Transverse colon (tissue), 4 donors: ENCODE measurements around the gene ELK3. TPM values are rescaled to one million over a fixed set of nuclear protein-coding genes. Genes with fewer than 3 reads are reported as not detected.

Source experiments
- DNase-seq: peaks from one replicate; pipeline ENCODE4 v3.0.0-alpha.2; 2019
- H3K27ac ChIP-seq, 4 donors: fragments of 200-600 bp; sonication (generic); 2 replicates each; pipeline ENCODE4 v1.5.1; 2016 to 2018; ENCODE audit warnings: inconsistent platforms in 4 of 4
- H3K27me3 ChIP-seq: fragments of 200-600 bp; sonication (generic); 2 replicates; pipeline ENCODE4 v1.5.1; 2017; ENCODE audit warnings: inconsistent platforms
- H3K36me3 ChIP-seq, 4 donors: fragments of 200-600 bp; sonication (generic); 2 replicates each; pipeline ENCODE4 v1.5.1; 2017 to 2019; ENCODE audit warnings: inconsistent platforms in 4 of 4
- H3K4me1 ChIP-seq, 4 donors: fragments of 200-600 bp; sonication (generic); 2 replicates each; pipeline ENCODE4 v1.5.1; 2017 to 2020; ENCODE audit warnings: inconsistent platforms in 4 of 4
- H3K4me3 ChIP-seq, 4 donors: fragments of 200-600 bp; sonication (generic); 1 replicate in 1 of 4; 2 replicates in 3 of 4; pipeline versions ENCODE4 v1.5.1 to v1.6.1; 2017 to 2019; ENCODE audit warnings: inconsistent platforms in 4 of 4
- H3K9me3 ChIP-seq, 2 donors: fragments of 200-600 bp; sonication (generic); 2 replicates each; pipeline ENCODE4 v1.5.1; 2017 to 2019; ENCODE audit warnings: inconsistent platforms in 2 of 2
- EP300 ChIP-seq: sonication (generic); formaldehyde crosslinking; IDR thresholded peaks from one replicate; pipeline ENCODE4 v1.6.1; 2017; ENCODE audit warnings: antibody characterized with exemption, low read depth
- POLR2A ChIP-seq: fragments of 450-650 bp; IDR thresholded peaks from one replicate; pipeline ENCODE4 v1.6.1; 2016; ENCODE audit warnings: antibody characterized with exemption, mild to moderate bottlenecking, moderate library complexity
- POLR2AphosphoS5 ChIP-seq, 3 donors: sonication (generic); formaldehyde crosslinking; IDR thresholded peaks; one replicate each; pipeline ENCODE4 v1.6.1; 2016; ENCODE audit warnings: antibody characterized with exemption in 3 of 3
- WGBS, 2 donors: methylation state at CpG; one replicate each; pipeline ENCODE4 v1.1.5; 2018; ENCODE audit warnings: low coverage in 1 of 2; 5-methylcytosine and 5-hydroxymethylcytosine counted together
- in situ Hi-C, 4 donors: fragments of 200-750 bp; cut with MboI; loops; one replicate each; pipeline versions ENCODE4 v1.15.0 to v1.15.1; 2017; ENCODE audit warnings: low sequenced_read_pairs in 3 of 4, low pct_ligation_motif_present in 1 of 4, low pct_unique_long_range_greater_than_20kb in 1 of 4
- intact Hi-C: fragments of 100-400 bp; cut with DNase I; formaldehyde crosslinking; loops from one replicate; pipeline ENCODE4 v1.15.1; 2023; ENCODE audit warnings: low total_unique reads
- total RNA-seq, 4 donors: library from RNA; depleted of rRNA; stranded (reverse); fragments of >200 nt; gene quantifications; one replicate each; pipeline ENCODE4 v1.1.0, GENCODE V29; 2016
- TF ChIP-seq, protein P1 (sequence below), 5 experiments: fragments of 200-600 bp in 3 of 5; fragments of 450-650 bp in 2 of 5; sonication (generic) in 3 of 5; IDR thresholded peaks; 1 replicate in 2 of 5; 2 replicates in 3 of 5; pipeline ENCODE4 v1.5.1; 2016 to 2017; ENCODE audit warnings: antibody characterized with exemption in 5 of 5, inconsistent platforms in 3 of 5, mild to moderate bottlenecking in 2 of 5, moderate library complexity in 1 of 5

ELK3 gene
- total RNA-seq, 4 donors from 2014 or later: 2.2 to 11.3 (median 5.3) TPM

DNA sequence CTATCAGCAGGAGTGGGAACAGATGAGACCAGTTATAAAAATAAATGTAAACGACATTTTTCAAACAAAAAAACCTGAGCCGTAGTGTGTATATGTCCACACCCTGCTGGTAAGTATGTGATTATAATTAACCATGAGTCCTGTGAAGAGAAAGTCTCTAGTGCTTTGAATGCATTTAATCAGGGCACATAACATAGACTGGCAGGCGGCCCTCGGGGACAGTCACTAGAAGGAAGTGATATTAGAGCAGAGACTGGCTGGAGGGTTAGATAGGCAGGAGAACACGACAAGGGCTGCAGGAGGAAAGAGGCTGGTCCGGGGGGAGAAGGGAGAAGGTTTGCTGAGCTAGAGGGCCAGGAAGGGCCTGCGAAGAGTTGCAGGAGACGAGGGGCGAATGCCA is 23.8 kb upstream of the ELK3 start:
- TF ChIP-seq, protein P1, sequence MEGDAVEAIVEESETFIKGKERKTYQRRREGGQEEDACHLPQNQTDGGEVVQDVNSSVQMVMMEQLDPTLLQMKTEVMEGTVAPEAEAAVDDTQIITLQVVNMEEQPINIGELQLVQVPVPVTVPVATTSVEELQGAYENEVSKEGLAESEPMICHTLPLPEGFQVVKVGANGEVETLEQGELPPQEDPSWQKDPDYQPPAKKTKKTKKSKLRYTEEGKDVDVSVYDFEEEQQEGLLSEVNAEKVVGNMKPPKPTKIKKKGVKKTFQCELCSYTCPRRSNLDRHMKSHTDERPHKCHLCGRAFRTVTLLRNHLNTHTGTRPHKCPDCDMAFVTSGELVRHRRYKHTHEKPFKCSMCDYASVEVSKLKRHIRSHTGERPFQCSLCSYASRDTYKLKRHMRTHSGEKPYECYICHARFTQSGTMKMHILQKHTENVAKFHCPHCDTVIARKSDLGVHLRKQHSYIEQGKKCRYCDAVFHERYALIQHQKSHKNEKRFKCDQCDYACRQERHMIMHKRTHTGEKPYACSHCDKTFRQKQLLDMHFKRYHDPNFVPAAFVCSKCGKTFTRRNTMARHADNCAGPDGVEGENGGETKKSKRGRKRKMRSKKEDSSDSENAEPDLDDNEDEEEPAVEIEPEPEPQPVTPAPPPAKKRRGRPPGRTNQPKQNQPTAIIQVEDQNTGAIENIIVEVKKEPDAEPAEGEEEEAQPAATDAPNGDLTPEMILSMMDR (IDR thresholded peaks at IDR 0.05): no peak
- no peak for TF ChIP-seq POLR2A
- TF ChIP-seq POLR2AphosphoS5 (IDR thresholded peaks at IDR 0.05): no peak
- no peak for TF ChIP-seq EP300
- Histone ChIP-seq H3K36me3 (no peaks in the 10 kb centered on the region), H3K27ac (no peak overlapping the region), H3K27me3 (no peaks in the 10 kb centered on the region), H3K4me3 (no peak overlapping the region), H3K9me3 (no peaks in the 10 kb centered on the region), H3K4me1 (no peaks in the 10 kb centered on the region)
- 57 to 61% methylated on average over 9 of the region's 9 CpGs for WGBS, 2 donors
- in situ Hi-C loops (no loop called here), intact Hi-C loops (no loop called here)
- DNase-seq: no peak

- 50 to 93% methylated on average over 2 to 5 of the region's 5 CpGs for WGBS, 2 donors
- TF ChIP-seq POLR2A: no peak
- no peak for TF ChIP-seq POLR2AphosphoS5 (IDR thresholded peaks at IDR 0.05)
- TF ChIP-seq, protein P1 (IDR thresholded peaks at IDR 0.05): no peak
- TF ChIP-seq EP300: no peak
- intact Hi-C loops: no loop called here
- Histone ChIP-seq H3K27ac (no peak overlapping the region), H3K4me1 (no peaks in the 10 kb centered on the region), H3K27me3 (no peaks in the 10 kb centered on the region), H3K9me3 (no peaks in the 10 kb centered on the region), H3K4me3 (no peak overlapping the region), H3K36me3 (no peaks in the 10 kb centered on the region)
- in situ Hi-C loops: no loop called here
- no peak for DNase-seq
Measured at GRCh38 chr12:96170762-96171161, 23.4 kb upstream of the ELK3 start.

DNA sequence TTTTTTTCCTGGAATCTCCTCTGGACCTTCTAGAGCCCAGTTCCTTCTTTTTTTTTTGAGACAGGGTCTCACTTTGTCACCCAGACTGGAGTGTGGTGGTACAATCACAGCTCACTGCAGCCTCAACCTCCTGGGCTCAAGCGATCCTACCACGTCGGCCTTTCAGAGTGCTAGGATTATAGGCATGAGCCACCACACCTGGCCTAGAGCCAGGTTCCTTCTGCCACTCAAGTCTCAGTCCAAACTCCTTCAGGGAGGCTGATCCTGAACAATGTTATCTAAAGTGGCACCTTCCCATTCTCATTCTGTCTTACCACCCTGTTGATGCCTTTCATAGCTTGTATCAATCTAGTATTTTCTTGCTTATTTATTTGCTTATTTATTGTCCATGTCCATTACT is 22.3 kb upstream of the ELK3 start:
- 64% methylated on average over 3 of the region's 3 CpGs; no CpG with 5 or more reads in 1 of the 2 donors for WGBS, 2 donors
- H3K36me3 ChIP-seq: no peaks in the 10 kb centered on the region
- H3K4me3 ChIP-seq: no peak overlapping the region
- H3K27me3 ChIP-seq: no peaks in the 10 kb centered on the region
- intact Hi-C loops (no loop called here), in situ Hi-C loops (no loop called here)
- DNase-seq: no peak
- H3K4me1 ChIP-seq: no peaks in the 10 kb centered on the region
- no peaks in the 10 kb centered on the region for H3K9me3 ChIP-seq
- no peak overlapping the region for H3K27ac ChIP-seq
- TF ChIP-seq, protein P1 (IDR thresholded peaks at IDR 0.05): no peak
- TF ChIP-seq EP300 (no peak), POLR2A (no peak), POLR2AphosphoS5 (IDR thresholded peaks at IDR 0.05) (no peak)

GRCh38 chr12:96172981-96173380 is 21.2 kb upstream of the ELK3 start:
- no peaks in the 10 kb centered on the region for H3K27me3 ChIP-seq
- WGBS, 2 donors: 80 to 84% methylated on average over 3 to 4 of the region's 4 CpGs
- no peaks in the 10 kb centered on the region for H3K9me3 ChIP-seq
- H3K4me3 ChIP-seq: no peak overlapping the region
- intact Hi-C loops: no loop called here
- H3K36me3 ChIP-seq: no peaks in the 10 kb centered on the region
- TF ChIP-seq POLR2AphosphoS5 (IDR thresholded peaks at IDR 0.05) (no peak), EP300 (no peak)
- TF ChIP-seq, protein P1 (IDR thresholded peaks at IDR 0.05): no peak
- in situ Hi-C loops: no loop called here
- no peak overlapping the region for H3K27ac ChIP-seq
- H3K4me1 ChIP-seq: no peaks in the 10 kb centered on the region
- no peak for DNase-seq
